ENCODE data around the gene POM121L2.

POM121L2 gene

GRCh38 chr6:27260836-27261375, 51.2 kb downstream of the POM121L2 start:
- H3K4me3 ChIP-seq (ENCODE audit: low read length), result peak overlapping the region; percentile 10
- TF ChIP-seq CTCF (IDR thresholded peaks at IDR 0.05; ENCODE audit: insufficient read depth, low read depth, low read length, missing control alignments), result no peak
- DNase-seq (ENCODE audit: low read depth), result peak; percentile 13

- no peak for TF ChIP-seq CTCF (IDR thresholded peaks at IDR 0.05; ENCODE audit: insufficient read depth, low read depth, low read length, missing control alignments)
- peak overlapping the region; percentile 1 for H3K4me3 ChIP-seq (ENCODE audit: low read length)
- DNase-seq (ENCODE audit: low read depth), result peak; percentile 30
Observed at GRCh38 chr6:27260369-27260768, 51.7 kb downstream of the POM121L2 start.
